ENCODE data around the gene PHRF1. TPM values are rescaled to one million over a fixed set of nuclear protein-coding genes. Genes with fewer than 3 reads are reported as not detected.

The PHRF1 gene
- total and polyA plus RNA-seq, 9 donors, result 3.8 to 34.2 (median 28.8) TPM

GRCh38 chr11:556662-557256, 19.5 kb upstream of the PHRF1 start:
- Histone ChIP-seq H3K27me3 (peaks cover 3% of the 10 kb centered on the region), H3K9me3 (no peaks in the 10 kb centered on the region), H3K27ac (no peak overlapping the region), H3K36me3 (no peaks in the 10 kb centered on the region), H3K4me3 (no peak overlapping the region), H3K4me1 (ENCODE audit: insufficient read depth) (peaks cover 9% of the 10 kb centered on the region)
- intact Hi-C loops (cut with DNase I), result loop anchor here in 1 of 4 donors (5.0 kb wide), 1 partner anchor 166 kb away; no protein-coding TSS in a partner anchor
- WGBS, 3 donors, result 75 to 81% (median 80%) methylated on average over 22 of the region's 22 CpGs
- no peak for DNase-seq
- TF ChIP-seq EP300 (IDR thresholded peaks at IDR 0.05) (no peak), POLR2A (IDR thresholded peaks at IDR 0.05) (no peak), CTCF (IDR thresholded peaks at IDR 0.05) (no peak)

- TF ChIP-seq EP300 (IDR thresholded peaks at IDR 0.05), result no peak
- no peak for TF ChIP-seq CTCF (IDR thresholded peaks at IDR 0.05)
- no peak for TF ChIP-seq POLR2A (IDR thresholded peaks at IDR 0.05)
- no peak overlapping the region for H3K4me3 ChIP-seq
- DNase-seq, result no peak
- no peaks in the 10 kb centered on the region for H3K36me3 ChIP-seq
- no peaks in the 10 kb centered on the region for H3K9me3 ChIP-seq
- H3K27me3 ChIP-seq, result peaks cover 3% of the 10 kb centered on the region
- intact Hi-C loops (cut with DNase I), result loop anchor here in 1 of 4 donors (5.0 kb wide), 1 partner anchor 165 kb away; no protein-coding TSS in a partner anchor
- peaks cover 9% of the 10 kb centered on the region for H3K4me1 ChIP-seq (ENCODE audit: insufficient read depth)
- H3K27ac ChIP-seq, result no peak overlapping the region
- 65 to 77% (median 66%) methylated on average over 15 to 24 of the region's 24 CpGs for WGBS, 3 donors
These were observed 18.7 kb upstream of the PHRF1 start for GRCh38 chr11:557328-558132.

GRCh38 chr11:558503-558902, 17.8 kb upstream of the PHRF1 start:
- no peak overlapping the region for H3K4me3 ChIP-seq
- no peaks in the 10 kb centered on the region for H3K9me3 ChIP-seq
- TF ChIP-seq CTCF (IDR thresholded peaks at IDR 0.05), result no peak
- H3K4me1 ChIP-seq (ENCODE audit: insufficient read depth), result peaks cover 9% of the 10 kb centered on the region
- H3K27ac ChIP-seq, result no peak overlapping the region
- H3K27me3 ChIP-seq, result peaks cover 3% of the 10 kb centered on the region
- intact Hi-C loops (cut with DNase I), result loop anchor here in 1 of 4 donors (5.0 kb wide), 1 partner anchor 164 kb away; no protein-coding TSS in a partner anchor
- 82 to 87% (median 84%) methylated on average over 16 to 20 of the region's 20 CpGs for WGBS, 3 donors
- H3K36me3 ChIP-seq, result no peaks in the 10 kb centered on the region
- DNase-seq, result no peak

- Histone ChIP-seq H3K9me3 (no peaks in the 10 kb centered on the region), H3K36me3 (no peaks in the 10 kb centered on the region), H3K4me3 (no peak overlapping the region), H3K27ac (no peak overlapping the region), H3K4me1 (ENCODE audit: insufficient read depth) (peaks cover 9% of the 10 kb centered on the region), H3K27me3 (no peaks in the 10 kb centered on the region)
- WGBS, 3 donors, result 79 to 83% (median 80%) methylated on average over 15 of the region's 15 CpGs
- intact Hi-C loops (cut with DNase I), result loop anchor here in 1 of 4 donors (5.0 kb wide), 1 partner anchor 163 kb away; no protein-coding TSS in a partner anchor
- no peak for TF ChIP-seq POLR2A (IDR thresholded peaks at IDR 0.05)
- TF ChIP-seq EP300 (IDR thresholded peaks at IDR 0.05), result no peak
- no peak for TF ChIP-seq CTCF (IDR thresholded peaks at IDR 0.05)
- no peak for DNase-seq
These were observed 17.1 kb upstream of the PHRF1 start for GRCh38 chr11:559020-559620.

Measured in ovary (tissue), 9 donors.